Skin epidermis (tissue), 12 donors: ENCODE measurements around the gene SPNS2.

Experiments used
- H3K27ac ChIP-seq, 21 experiments: fragments of 200-600 bp; sonication (generic) in 11 of 21; one replicate each; pipeline ENCODE4 v1.5.0; 2020; ENCODE audit warnings: mild to moderate bottlenecking in 3 of 21, inconsistent platforms in 2 of 21, moderate library complexity in 2 of 21
- H3K4me3 ChIP-seq, 7 experiments: fragments of 200-600 bp; sonication (generic) in 2 of 7; one replicate each; pipeline ENCODE4 v1.5.0; 2020; ENCODE audit warnings: inconsistent platforms in 2 of 7, mild to moderate bottlenecking in 2 of 7, moderate library complexity in 1 of 7

The SPNS2 gene

DNA sequence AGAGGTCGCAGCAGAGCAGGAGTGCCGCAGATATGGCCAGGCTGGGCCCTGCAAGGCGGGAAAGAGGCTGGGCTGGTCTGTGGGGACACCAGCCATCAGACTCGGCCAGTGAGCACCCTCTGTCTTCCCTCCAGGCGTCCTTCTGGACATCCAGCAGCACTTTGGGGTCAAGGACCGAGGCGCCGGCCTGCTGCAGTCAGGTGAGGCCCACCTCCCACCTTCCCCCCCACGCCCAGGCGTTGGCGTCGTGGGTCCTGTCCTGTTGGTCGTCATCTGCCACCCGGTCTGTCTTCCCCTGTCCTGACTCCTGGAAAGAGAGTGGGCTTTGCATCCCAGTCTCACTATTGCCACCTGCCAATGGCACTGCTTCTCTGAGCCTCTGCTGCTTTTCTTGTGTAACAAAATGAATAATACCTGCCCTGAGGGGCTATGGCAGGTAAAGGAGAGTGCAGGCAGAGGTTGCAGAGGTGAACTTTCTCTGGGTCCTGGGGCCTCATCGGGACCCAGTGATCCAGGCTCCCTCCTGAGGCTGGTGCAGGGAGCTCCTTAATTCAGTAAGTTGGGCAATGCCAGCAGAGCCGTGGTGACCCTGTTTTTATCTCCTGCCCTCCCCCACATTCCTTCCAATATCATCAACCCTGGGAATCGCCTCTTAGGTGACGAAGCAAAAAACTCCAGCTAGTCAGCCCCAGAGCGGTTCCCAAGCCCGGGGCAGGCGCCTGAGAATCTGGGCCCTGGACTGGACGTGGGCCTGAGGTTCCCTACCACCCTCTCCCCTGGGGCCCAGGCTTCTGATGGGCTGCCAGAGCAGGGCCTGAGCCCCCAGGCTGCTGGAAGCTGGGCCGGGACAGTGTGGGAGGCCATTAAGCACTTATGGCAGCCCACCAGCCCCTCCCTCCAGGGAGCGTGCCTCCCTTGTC is 14.7 kb downstream of the SPNS2 start:
- Histone ChIP-seq H3K27ac (peak overlapping the region in 5 of 21 experiments; percentile 11 to 66 (median 32)), H3K4me3 (no peak overlapping the region)

DNA sequence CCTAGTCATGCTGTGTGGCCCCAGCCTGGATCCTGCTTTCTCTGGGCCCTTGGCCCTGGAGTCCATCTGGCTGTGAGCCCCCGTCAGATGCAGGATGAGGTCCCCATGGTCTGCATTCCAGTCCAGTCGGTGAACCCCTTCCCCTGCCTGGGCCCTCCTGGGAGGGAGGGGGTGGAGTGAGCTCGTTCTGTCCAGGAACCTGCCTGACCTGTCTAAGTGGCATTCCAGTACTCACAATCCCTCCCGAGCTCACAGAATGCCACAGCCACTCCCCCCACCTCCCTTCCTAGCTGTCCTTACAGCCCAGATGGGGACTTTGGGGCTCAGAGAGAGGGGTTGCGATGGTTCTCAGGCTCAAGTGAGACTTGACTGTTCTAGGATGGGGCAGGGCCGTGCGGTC is 15.5 kb downstream of the SPNS2 start:
- H3K27ac ChIP-seq, result peak overlapping the region in 6 of 21 experiments; percentile 0 to 66 (median 28)
- H3K4me3 ChIP-seq, result no peak overlapping the region

- peak overlapping the region in 4 of 21 experiments; percentile 0 to 66 (median 55) for H3K27ac ChIP-seq
These were observed 16.1 kb downstream of the SPNS2 start for GRCh38 chr17:4514779-4515178.

GRCh38 chr17:4515501-4515900 is 16.8 kb downstream of the SPNS2 start:
- H3K27ac ChIP-seq, result peak overlapping the region in 1 of 21 experiments; percentile 29
- no peak overlapping the region for H3K4me3 ChIP-seq

More at GRCh38 chr17:4514779-4515178, 16.1 kb downstream of the SPNS2 start:
- H3K4me3 ChIP-seq, result no peak overlapping the region

- Histone ChIP-seq H3K27ac (peak overlapping the region in 3 of 21 experiments; percentile 4 to 45 (median 28)), H3K4me3 (no peak overlapping the region)
These were observed 18.1 kb downstream of the SPNS2 start for GRCh38 chr17:4516735-4517134.

GRCh38 chr17:4518901-4519300 is 20.2 kb downstream of the SPNS2 start:
- H3K4me3 ChIP-seq, result no peak overlapping the region

DNA sequence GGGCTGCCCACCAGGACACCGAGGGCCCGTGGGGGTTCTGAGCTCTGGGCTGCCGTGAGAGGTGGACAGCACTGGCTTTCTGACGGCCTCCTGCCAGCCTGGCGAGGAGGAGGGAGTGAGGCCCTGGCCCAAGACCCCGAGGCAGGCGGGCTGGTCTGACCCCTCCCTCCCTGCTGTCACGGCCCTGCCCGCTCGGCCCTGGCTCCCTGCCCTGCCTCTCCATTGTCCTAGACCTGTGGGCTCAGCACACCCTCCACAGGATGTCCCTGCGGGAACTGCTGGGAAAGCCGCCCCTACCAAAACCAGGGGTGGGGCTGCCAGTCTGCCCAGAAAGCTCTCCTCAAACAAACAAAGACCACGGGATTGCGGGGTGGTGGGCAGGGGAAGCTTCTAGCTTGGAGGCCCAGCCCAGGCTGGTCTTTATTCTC is 20.7 kb downstream of the SPNS2 start:
- Histone ChIP-seq H3K27ac (peak overlapping the region in 16 of 21 experiments; percentile 13 to 83 (median 66)), H3K4me3 (no peak overlapping the region)

More at GRCh38 chr17:4518901-4519300, 20.2 kb downstream of the SPNS2 start:
- H3K27ac ChIP-seq, result peak overlapping the region in 17 of 21 experiments; percentile 11 to 83 (median 58)

- Histone ChIP-seq H3K4me3 (no peak overlapping the region), H3K27ac (peak overlapping the region in 19 of 21 experiments; percentile 0 to 83 (median 55))
These were observed 21.6 kb downstream of the SPNS2 start for GRCh38 chr17:4520060-4520893.

- Histone ChIP-seq H3K4me3 (no peak overlapping the region), H3K27ac (peak overlapping the region in 9 of 21 experiments; percentile 6 to 83 (median 34))
These were observed 22.4 kb downstream of the SPNS2 start for GRCh38 chr17:4520894-4521600.

- peak overlapping the region in 7 of 21 experiments; percentile 3 to 83 (median 30) for H3K27ac ChIP-seq
- H3K4me3 ChIP-seq, result no peak overlapping the region
These were observed 24.0 kb downstream of the SPNS2 start for GRCh38 chr17:4522661-4523060.

DNA sequence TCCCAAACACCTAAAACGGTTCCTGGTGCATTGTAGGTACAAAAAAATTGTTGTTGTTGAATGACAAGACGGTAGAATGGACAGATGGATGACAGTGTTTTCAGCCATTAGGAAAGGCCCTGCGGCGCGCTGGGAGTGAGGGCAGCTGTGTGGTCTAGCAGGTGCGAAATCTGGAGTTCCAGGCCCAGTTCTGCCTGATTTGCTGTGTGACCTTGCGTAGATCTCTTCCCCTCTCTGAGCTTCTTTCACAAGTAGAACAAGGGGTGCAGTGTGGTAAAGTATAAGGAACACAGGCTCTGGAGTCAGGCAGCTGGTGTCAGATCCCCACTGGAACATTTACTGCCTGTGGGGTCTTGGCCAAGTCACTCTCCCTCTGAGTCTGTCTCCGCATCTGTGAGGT is 25.3 kb downstream of the SPNS2 start:
- no peak overlapping the region for H3K27ac ChIP-seq
- no peak overlapping the region for H3K4me3 ChIP-seq

GRCh38 chr17:4525691-4526397 is 27.2 kb downstream of the SPNS2 start:
- no peak overlapping the region for H3K4me3 ChIP-seq
- no peak overlapping the region for H3K27ac ChIP-seq

DNA sequence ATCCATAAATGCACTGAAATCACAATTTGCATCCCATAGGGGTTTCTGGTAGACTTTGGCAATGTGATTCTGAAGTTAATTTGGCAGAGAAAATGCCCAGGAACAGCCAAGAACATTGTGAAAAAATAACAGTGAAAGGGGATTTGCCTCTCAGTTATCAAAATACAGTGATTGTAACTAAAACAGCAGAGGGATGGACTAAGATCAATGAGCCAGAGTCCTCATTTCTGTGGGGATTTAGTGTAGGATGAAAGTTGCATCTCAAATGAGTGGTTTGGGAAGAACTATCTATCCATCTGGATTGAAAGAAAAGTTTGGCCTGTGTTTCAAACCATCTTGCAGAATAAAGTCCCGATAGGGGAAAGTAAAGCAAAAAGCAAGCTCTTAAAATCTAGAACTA is 28.5 kb downstream of the SPNS2 start:
- H3K4me3 ChIP-seq, result no peak overlapping the region
- peak overlapping the region in 1 of 21 experiments; percentile 13 for H3K27ac ChIP-seq

DNA sequence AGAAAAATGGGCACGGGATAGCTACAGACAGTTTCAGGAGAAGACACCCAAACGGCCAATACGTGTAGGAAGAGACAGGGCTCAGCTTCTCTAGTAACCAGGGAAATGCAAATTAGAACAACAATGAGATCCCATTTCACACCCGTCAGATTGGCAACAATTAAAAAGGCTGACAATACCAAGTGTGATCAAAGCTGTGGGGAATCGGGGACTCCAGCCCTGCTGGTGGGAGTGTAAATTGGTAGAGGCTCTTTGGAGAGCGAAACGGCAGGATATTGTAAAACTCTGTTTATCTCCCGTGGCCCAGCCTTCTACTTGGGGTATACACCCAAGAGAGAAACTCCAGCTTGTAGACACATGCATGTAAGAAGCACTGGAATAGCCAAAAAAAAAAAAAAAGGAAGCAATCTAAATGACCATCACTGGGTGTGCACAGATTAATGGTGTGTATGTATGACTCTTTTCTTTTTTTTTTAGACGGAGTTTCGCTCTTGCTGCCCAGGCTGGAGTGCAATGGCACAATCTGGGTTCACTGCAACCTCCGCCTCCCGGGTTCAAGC is 29.0 kb downstream of the SPNS2 start:
- no peak overlapping the region for H3K4me3 ChIP-seq
- peak overlapping the region in 1 of 21 experiments; percentile 13 for H3K27ac ChIP-seq

DNA sequence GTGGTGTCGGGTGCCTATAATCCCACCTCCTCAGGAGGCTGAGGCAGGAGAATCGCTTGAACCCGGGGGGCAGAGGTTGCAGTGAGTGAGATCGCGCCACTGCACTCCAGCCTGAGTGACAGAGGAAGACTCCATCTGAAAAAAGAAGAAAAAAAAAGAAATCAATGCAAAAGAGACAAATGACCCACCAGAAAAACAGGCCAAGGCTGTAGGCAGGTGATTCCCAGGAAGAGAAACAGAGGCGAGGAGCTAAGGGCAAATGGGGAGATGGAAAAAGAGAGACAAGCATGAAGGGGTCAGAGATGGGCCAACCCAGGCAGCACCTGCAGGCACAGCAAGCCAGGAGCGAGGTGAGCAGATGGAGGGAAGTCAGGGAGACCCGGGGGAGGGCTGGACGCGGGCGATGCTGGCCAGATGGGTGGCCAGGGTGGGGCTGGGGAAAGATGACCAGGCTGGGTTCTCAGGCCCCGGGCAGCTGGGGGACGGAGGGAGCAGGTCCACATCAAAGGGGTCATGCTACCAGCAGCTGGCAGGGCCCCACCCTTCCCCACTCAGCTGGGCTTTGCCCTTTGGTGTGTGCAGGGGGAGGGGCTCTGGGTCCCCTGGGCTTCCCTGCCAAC is 31.0 kb downstream of the SPNS2 start:
- Histone ChIP-seq H3K4me3 (no peak overlapping the region), H3K27ac (peak overlapping the region in 4 of 21 experiments; percentile 27 to 76 (median 63))

- Histone ChIP-seq H3K4me3 (no peak overlapping the region), H3K27ac (peak overlapping the region in 10 of 21 experiments; percentile 11 to 76 (median 36))
These were observed 32.4 kb downstream of the SPNS2 start for GRCh38 chr17:4530799-4531730.
